Type B pancreatic cell (in vitro differentiated cells): ENCODE data around the gene ASPHD2. TPM values are rescaled to one million over a fixed set of nuclear protein-coding genes. Genes with fewer than 3 reads are reported as not detected.

ENCODE experiments used
- DNase-seq: peaks from one replicate; pipeline ENCODE4 v3.0.0; 2021; ENCODE audit warnings: mixed read lengths; ENCODE audit not compliant: unreplicated experiment; ENCODE audit errors: extremely low spot score
- H3K27ac Mint-ChIP-seq: 2 replicates; pipeline ENCODE4 v1.8.0; 2021; ENCODE audit warnings: mild to moderate bottlenecking, mixed read lengths
- H3K27me3 Mint-ChIP-seq: 2 replicates; pipeline ENCODE4 v1.8.0; 2021; ENCODE audit warnings: mixed read lengths
- H3K36me3 Mint-ChIP-seq: 2 replicates; pipeline ENCODE4 v1.8.0; 2021; ENCODE audit warnings: mixed read lengths
- H3K4me1 Mint-ChIP-seq: one replicate; pipeline ENCODE4 v1.8.0; 2021; ENCODE audit warnings: mixed read lengths; ENCODE audit not compliant: unreplicated experiment
- H3K4me3 Mint-ChIP-seq: 2 replicates; pipeline ENCODE4 v1.8.0; 2021; ENCODE audit warnings: mild to moderate bottlenecking, mixed read lengths
- H3K9me3 Mint-ChIP-seq: 2 replicates; pipeline ENCODE4 v1.8.0; 2021; ENCODE audit warnings: mixed read lengths
- CTCF ChIP-seq: fragments of 200-600 bp; sonication (generic); conservative IDR thresholded peaks from 2 replicates; pipeline ENCODE4 v1.5.0; 2021; ENCODE audit warnings: antibody characterized with exemption, mild to moderate bottlenecking
- total RNA-seq: library from RNA; stranded (reverse); gene quantifications from 2 replicates; pipeline ENCODE4 v1.2.1, GENCODE V29; 2021; ENCODE audit warnings: low replicate concordance

ASPHD2 gene
- total RNA-seq, 1 donor from 2014 or later, result 2.4 TPM

GRCh38 chr22:26445577-26446275 is 16.7 kb downstream of the ASPHD2 start:
- Mint-ChIP-seq H3K4me1 (no peaks in the 10 kb centered on the region), H3K27me3 (no peaks in the 10 kb centered on the region), H3K36me3 (no peaks in the 10 kb centered on the region), H3K9me3 (no peaks in the 10 kb centered on the region), H3K27ac (no peak overlapping the region), H3K4me3 (no peak overlapping the region)
- TF ChIP-seq CTCF, result no peak
- no peak for DNase-seq

- H3K27me3 Mint-ChIP-seq, result no peaks in the 10 kb centered on the region
- H3K4me1 Mint-ChIP-seq, result no peaks in the 10 kb centered on the region
- H3K36me3 Mint-ChIP-seq, result peaks cover 3% of the 10 kb centered on the region
- TF ChIP-seq CTCF, result no peak
- no peak overlapping the region for H3K4me3 Mint-ChIP-seq
- no peak for DNase-seq
- no peaks in the 10 kb centered on the region for H3K9me3 Mint-ChIP-seq
- no peak overlapping the region for H3K27ac Mint-ChIP-seq
Observed at GRCh38 chr22:26446808-26447515, 17.9 kb downstream of the ASPHD2 start.

DNA sequence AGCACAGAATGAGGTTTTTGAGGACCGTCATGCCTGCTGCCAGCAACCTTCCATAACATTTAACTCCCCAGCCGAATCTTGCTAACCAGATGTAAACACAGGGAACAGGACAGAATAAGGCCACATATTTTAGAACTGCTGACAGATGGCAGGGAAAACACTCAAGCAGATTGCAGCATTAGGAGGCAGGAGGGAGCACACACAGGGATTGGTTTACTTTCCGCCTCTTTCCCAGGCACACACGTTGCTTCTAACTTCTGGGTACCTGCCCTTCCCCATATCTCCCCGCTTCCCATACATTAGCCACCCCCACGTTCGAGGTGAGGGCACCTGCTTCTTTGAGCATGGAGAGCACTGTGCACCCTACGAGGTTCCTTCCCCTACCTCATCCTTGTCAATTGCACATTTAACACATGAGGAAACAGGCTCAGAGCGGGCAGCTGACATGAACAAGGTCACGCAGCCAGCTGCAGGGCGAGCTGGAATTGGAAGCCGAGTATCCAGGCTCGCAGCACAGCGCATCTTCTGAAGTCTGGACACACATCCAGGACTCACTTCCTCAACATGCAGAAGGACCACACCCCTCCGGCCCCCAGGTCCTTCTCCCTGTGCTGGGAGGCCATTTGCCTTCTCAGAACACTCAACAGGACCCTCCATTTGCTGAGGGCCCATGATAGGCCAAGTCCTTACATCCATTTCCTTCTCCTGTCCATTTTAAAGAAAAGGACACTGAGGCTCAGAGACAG is 18.7 kb downstream of the ASPHD2 start:
- peaks cover 3% of the 10 kb centered on the region for H3K36me3 Mint-ChIP-seq
- H3K27me3 Mint-ChIP-seq, result no peaks in the 10 kb centered on the region
- H3K9me3 Mint-ChIP-seq, result no peaks in the 10 kb centered on the region
- no peak for TF ChIP-seq CTCF
- H3K4me3 Mint-ChIP-seq, result no peak overlapping the region
- no peaks in the 10 kb centered on the region for H3K4me1 Mint-ChIP-seq
- no peak for DNase-seq
- no peak overlapping the region for H3K27ac Mint-ChIP-seq

GRCh38 chr22:26448334-26448733 is 19.3 kb downstream of the ASPHD2 start:
- Mint-ChIP-seq H3K27me3 (no peaks in the 10 kb centered on the region), H3K36me3 (peaks cover 3% of the 10 kb centered on the region), H3K4me1 (no peaks in the 10 kb centered on the region), H3K9me3 (no peaks in the 10 kb centered on the region), H3K4me3 (no peak overlapping the region), H3K27ac (no peak overlapping the region)
- no peak for TF ChIP-seq CTCF
- no peak for DNase-seq

DNA sequence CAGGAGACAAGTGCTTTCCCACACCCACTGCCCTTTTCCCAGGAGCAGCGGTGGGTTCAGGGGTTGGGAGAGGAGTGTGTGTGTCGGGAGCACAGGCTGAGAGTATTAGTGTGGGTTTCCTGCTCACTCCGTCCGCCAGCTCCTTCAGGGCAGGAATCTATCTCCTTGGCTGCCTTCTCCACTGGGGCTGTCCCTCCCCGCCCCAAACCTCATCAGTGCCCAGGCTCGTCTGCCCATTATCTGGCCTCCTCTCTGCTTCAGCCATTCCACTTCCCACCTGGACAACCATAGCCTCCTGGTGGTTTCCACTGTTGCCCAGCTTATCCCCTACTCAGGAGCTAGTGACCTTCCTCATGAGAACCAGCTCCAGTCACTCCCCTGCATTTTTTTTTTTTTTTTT is 19.9 kb downstream of the ASPHD2 start:
- no peak overlapping the region for H3K27ac Mint-ChIP-seq
- no peak for DNase-seq
- no peaks in the 10 kb centered on the region for H3K9me3 Mint-ChIP-seq
- no peaks in the 10 kb centered on the region for H3K27me3 Mint-ChIP-seq
- no peaks in the 10 kb centered on the region for H3K4me1 Mint-ChIP-seq
- H3K36me3 Mint-ChIP-seq, result peaks cover 3% of the 10 kb centered on the region
- no peak for TF ChIP-seq CTCF
- no peak overlapping the region for H3K4me3 Mint-ChIP-seq
